Measurements from ENCODE around the gene ANKLE2. TPM values are rescaled to one million over a fixed set of nuclear protein-coding genes. Genes with fewer than 3 reads are reported as not detected.

ANKLE2 gene
- total RNA-seq, 1 experiment from 2014 or later = 80.3 TPM

DNA sequence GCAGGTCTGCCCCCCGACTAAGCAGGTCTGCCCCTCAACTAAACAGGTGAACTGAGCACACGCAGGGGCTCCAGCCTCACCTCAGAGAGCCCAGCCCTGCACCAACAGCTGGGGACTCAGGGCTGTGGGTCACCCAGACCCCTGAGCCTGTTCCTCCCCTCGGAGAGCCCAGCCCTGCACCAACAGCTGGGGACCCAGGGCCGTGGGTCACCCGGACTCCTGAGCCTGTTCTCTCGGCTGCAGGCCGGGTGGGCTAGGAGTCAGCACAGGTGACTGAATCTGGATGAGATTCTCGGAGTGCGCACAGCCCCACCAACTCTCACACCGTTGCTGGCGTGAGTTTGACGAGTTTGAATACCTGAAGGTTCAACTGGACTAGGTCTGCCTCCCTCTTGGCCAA is 20.3 kb upstream of the ANKLE2 start:
- H4K5ac ChIP-seq (ENCODE audit: insufficient read length, low read depth, low read length) = no peak overlapping the region
- no peak overlapping the region for H4K91ac ChIP-seq (ENCODE audit: insufficient read length, low read depth, low read length)
- no peaks in the 10 kb centered on the region for H3K27me3 ChIP-seq (ENCODE audit: insufficient read depth, low read length)
- TF ChIP-seq, protein P1, sequence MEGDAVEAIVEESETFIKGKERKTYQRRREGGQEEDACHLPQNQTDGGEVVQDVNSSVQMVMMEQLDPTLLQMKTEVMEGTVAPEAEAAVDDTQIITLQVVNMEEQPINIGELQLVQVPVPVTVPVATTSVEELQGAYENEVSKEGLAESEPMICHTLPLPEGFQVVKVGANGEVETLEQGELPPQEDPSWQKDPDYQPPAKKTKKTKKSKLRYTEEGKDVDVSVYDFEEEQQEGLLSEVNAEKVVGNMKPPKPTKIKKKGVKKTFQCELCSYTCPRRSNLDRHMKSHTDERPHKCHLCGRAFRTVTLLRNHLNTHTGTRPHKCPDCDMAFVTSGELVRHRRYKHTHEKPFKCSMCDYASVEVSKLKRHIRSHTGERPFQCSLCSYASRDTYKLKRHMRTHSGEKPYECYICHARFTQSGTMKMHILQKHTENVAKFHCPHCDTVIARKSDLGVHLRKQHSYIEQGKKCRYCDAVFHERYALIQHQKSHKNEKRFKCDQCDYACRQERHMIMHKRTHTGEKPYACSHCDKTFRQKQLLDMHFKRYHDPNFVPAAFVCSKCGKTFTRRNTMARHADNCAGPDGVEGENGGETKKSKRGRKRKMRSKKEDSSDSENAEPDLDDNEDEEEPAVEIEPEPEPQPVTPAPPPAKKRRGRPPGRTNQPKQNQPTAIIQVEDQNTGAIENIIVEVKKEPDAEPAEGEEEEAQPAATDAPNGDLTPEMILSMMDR (conservative IDR thresholded peaks at IDR 0.05) = no peak
- no peak overlapping the region for H3K4ac ChIP-seq (ENCODE audit: low read depth, low read length)
- Mint-ChIP-seq H3K27me3 (ENCODE audit: low read depth) (peaks cover 1% of the 10 kb centered on the region; the same call in 1 of the 2 replicates), H3K36me3 (ENCODE audit: insufficient read depth in 1 of 3, low read depth in 3 of 3) (peaks cover 36 to 85% (median 76%) of the 10 kb centered on the region in 3 experiments), H3K4me1 (no peaks in the 10 kb centered on the region), H3K4me3 (no peak overlapping the region), H3K9me3 (no peaks in the 10 kb centered on the region), H3K27ac (no peak overlapping the region; a peak in 1 of 7 replicates)
- H2BK12ac ChIP-seq (ENCODE audit: insufficient read length, low read depth, low read length) = no peak overlapping the region
- H4K8ac ChIP-seq (replicated peaks; ENCODE audit: insufficient read length, low read depth, low read length) = no peak overlapping the region
- peaks cover 2% of the 10 kb centered on the region for H4K20me1 ChIP-seq (ENCODE audit: control insufficient read depth, insufficient read depth, insufficient read length)
- no CpG with 5 or more reads among the region's 12 CpGs for WGBS (ENCODE audit: extremely low coverage, insufficient read length, low lambda C conversion rate)
- H3K23ac ChIP-seq (ENCODE audit: insufficient read length, low read depth, low read length) = no peak overlapping the region
- H3K9me3 ChIP-seq (ENCODE audit: control insufficient read depth, low read depth, low read length) = no peaks in the 10 kb centered on the region
- no peak overlapping the region for H2BK20ac ChIP-seq (ENCODE audit: low read depth, low read length, poor library complexity, severe bottlenecking)
- DNase-seq = no peak
- no peaks in the 10 kb centered on the region for H3K4me1 ChIP-seq (ENCODE audit: insufficient read depth, low read length)
- no peak overlapping the region for H2AFZ ChIP-seq (ENCODE audit: low read length)
- no peak overlapping the region for H3K14ac ChIP-seq (ENCODE audit: insufficient read depth, low read length)
- H3T11ph ChIP-seq (ENCODE audit: low read length) = no peak overlapping the region
- no peaks in the 10 kb centered on the region for H3K79me1 ChIP-seq (ENCODE audit: insufficient read depth, low read depth, low read length, poor library complexity, severe bottlenecking)
- H3K4me2 ChIP-seq (ENCODE audit: insufficient read depth, insufficient read length, low read length) = no peak overlapping the region
- H3K23me2 ChIP-seq (ENCODE audit: insufficient read length, low read depth, low read length, poor library complexity, severe bottlenecking) = no peaks in the 10 kb centered on the region
- H2BK120ac ChIP-seq (ENCODE audit: low read depth, low read length, poor library complexity, severe bottlenecking) = no peak overlapping the region
- H3K9ac ChIP-seq (ENCODE audit: extremely low read depth, insufficient read length, low read length) = no peak overlapping the region
- H3K79me2 ChIP-seq (ENCODE audit: insufficient read depth, low read length) = no peaks in the 10 kb centered on the region
- no peak overlapping the region for H3K27ac ChIP-seq (ENCODE audit: insufficient read length, low read depth, low read length)
- no peak overlapping the region for H2AK5ac ChIP-seq (ENCODE audit: insufficient read length, low read length)
- no peak overlapping the region for H3K18ac ChIP-seq (ENCODE audit: insufficient read length, low read depth, low read length)
- no peak overlapping the region for H2BK5ac ChIP-seq (ENCODE audit: insufficient read length, low read length)
- H2BK15ac ChIP-seq (ENCODE audit: low read depth, low read length) = no peak overlapping the region
- H3K56ac ChIP-seq (ENCODE audit: insufficient read length, low read depth, low read length) = no peak overlapping the region
